Activated T-cell treated with anti-CD3 and anti-CD28 coated beads, Interleukin-2, amount 50 U/mL, for 4 hours (primary cell): Measurements from ENCODE around the gene TOMM6. TPM values are rescaled to one million over a fixed set of nuclear protein-coding genes. Genes with fewer than 3 reads are reported as not detected.
A peak's percentile ranks its signal among the peaks of the same experiment; 100 is the strongest.

Experiments used
- ATAC-seq, 2 donors: fragments of 200-7000 bp; cut with Tn5 transposase; one replicate each; pipeline ENCODE4 v1.10.0; 2021
- DNase-seq: peaks from one replicate; pipeline ENCODE4 v3.0.0-alpha.2; 2020
- H3K27me3 Mint-ChIP-seq: one replicate; pipeline ENCODE4 v1.8.0; 2021; ENCODE audit warnings: low read depth, mixed read lengths
- H3K36me3 Mint-ChIP-seq: one replicate; pipeline ENCODE4 v1.8.0; 2022; ENCODE audit warnings: mixed read lengths; ENCODE audit not compliant: insufficient read depth
- H3K4me1 Mint-ChIP-seq: one replicate; pipeline ENCODE4 v1.8.0; 2021; ENCODE audit warnings: low read depth, mixed read lengths
- H3K4me3 Mint-ChIP-seq: one replicate; pipeline ENCODE4 v1.8.0; 2021; ENCODE audit warnings: mild to moderate bottlenecking, moderate library complexity, mixed read lengths
- H3K9me3 Mint-ChIP-seq: one replicate; pipeline ENCODE4 v1.8.0; 2021; ENCODE audit warnings: mixed read lengths
- total RNA-seq, 3 donors: library from RNA; stranded (reverse); gene quantifications; one replicate each; pipeline ENCODE4 v1.2.1, GENCODE V29; 2021

TOMM6 gene
- total RNA-seq: 100 to 1,000 TPM; 415 to 478 (median 454) TPM

DNA sequence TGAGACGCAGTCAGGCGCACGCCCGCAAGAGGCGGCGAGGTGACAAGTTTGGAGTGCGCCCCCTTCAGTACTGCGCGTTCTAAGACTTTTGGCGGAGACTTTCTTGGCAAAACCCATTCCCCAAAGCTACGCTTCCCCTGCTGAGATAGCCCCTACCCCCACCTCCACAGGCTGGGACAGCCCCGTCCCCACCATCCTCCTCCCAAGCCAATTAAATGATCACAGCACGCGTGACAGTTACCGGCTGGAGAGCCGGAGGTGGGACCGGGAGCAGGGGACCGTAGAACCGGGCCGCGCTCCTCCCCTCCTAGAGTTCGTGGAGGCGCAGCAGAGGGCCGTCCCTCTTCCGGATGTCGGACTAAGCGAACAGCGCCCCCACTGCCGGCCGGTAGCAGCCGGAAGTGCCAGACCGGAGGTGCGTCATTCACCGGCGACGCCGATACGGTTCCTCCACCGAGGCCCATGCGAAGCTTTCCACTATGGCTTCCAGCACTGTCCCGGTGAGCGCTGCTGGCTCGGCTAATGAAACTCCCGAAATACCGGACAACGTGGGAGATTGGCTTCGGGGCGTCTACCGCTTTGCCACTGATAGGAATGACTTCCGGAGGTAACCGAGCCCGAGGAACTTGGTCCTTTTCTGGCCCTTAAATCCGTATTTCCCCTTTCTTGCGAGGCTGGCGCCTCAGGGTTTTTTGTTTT lies at the start of gene TOMM6:
TOMM6 (plus strand) TSS at position 476 of the 699 bp plus-strand sequence; CDS start at position 480, 4 bp downstream.
- Mint-ChIP-seq H3K36me3 (peaks cover 16% of the 10 kb centered on the region), H3K4me3 (peak within 1 kb of the TSS; percentile 97), H3K27me3 (no peaks in the 10 kb centered on the region), H3K9me3 (no peaks in the 10 kb centered on the region), H3K4me1 (peaks cover 12% of the 10 kb centered on the region)
- ATAC-seq: peak; percentile 85 to 87
- peak; percentile 94 for DNase-seq

- peaks cover 3% of the 10 kb centered on the region for H3K27me3 Mint-ChIP-seq
- ATAC-seq: no peak
- H3K36me3 Mint-ChIP-seq: no peaks in the 10 kb centered on the region
- no peak for DNase-seq
- H3K9me3 Mint-ChIP-seq: no peaks in the 10 kb centered on the region
- no peaks in the 10 kb centered on the region for H3K4me1 Mint-ChIP-seq
- H3K4me3 Mint-ChIP-seq: peak overlapping the region; percentile 11
Measured at GRCh38 chr6:41739041-41739440, 48.5 kb upstream of the TOMM6 start.

DNA sequence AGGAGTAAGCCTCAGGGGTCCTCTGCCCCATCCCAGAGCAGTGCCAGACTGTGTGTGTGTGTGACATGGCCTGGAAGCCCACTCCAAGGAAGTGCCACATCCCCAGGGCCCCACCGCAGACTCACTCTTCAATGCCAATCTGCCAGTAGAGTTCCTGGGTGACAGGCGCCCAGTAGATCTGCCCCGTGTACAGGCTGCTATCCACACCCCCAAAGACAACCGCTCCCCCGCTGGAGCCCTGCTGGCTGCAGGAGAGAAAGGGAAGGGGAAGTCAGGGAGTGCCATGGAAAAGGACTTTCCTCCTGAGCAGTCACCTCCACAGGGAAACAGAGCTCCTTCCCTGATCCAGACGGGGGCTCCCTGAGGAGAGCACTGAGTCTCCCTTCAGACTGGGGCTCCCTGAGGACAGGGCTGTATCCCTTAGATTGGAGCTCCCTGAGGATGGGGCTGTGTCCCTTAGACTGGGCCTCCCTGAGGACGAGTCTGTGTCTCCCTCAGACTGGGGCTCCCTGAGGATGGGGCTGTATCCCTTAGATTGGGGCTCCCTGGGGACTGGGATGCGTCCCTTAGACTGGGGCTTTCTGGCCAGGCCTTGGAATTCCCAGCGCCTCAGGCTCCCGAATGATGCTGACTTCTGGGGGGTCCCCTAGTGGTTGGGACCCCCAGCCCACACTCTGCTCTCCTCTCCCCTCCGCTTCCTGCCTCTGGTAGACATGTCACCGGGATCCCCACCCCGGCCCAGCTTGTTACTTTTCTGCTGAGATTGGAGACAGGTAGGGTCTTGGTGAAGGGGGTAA lies 46.9 kb upstream of the TOMM6 start:
- DNase-seq (no peak), ATAC-seq (no peak)
- peaks cover 3% of the 10 kb centered on the region for H3K27me3 Mint-ChIP-seq
- no peaks in the 10 kb centered on the region for H3K4me1 Mint-ChIP-seq
- no peaks in the 10 kb centered on the region for H3K36me3 Mint-ChIP-seq
- no peak overlapping the region for H3K4me3 Mint-ChIP-seq
- no peaks in the 10 kb centered on the region for H3K9me3 Mint-ChIP-seq

- no peak overlapping the region for H3K4me3 Mint-ChIP-seq
- ATAC-seq: no peak
- H3K4me1 Mint-ChIP-seq: no peaks in the 10 kb centered on the region
- H3K27me3 Mint-ChIP-seq: peaks cover 3% of the 10 kb centered on the region
- H3K9me3 Mint-ChIP-seq: no peaks in the 10 kb centered on the region
- no peak for DNase-seq
- H3K36me3 Mint-ChIP-seq: no peaks in the 10 kb centered on the region
Measured at GRCh38 chr6:41741625-41742490, 45.6 kb upstream of the TOMM6 start.

- Mint-ChIP-seq H3K4me1 (no peaks in the 10 kb centered on the region), H3K4me3 (no peak overlapping the region), H3K9me3 (no peaks in the 10 kb centered on the region), H3K27me3 (peaks cover 3% of the 10 kb centered on the region), H3K36me3 (no peaks in the 10 kb centered on the region)
- no peak for ATAC-seq
- no peak for DNase-seq
Measured at GRCh38 chr6:41743406-41744235, 43.9 kb upstream of the TOMM6 start.

GRCh38 chr6:41744236-41744787 lies 43.2 kb upstream of the TOMM6 start:
- ATAC-seq: no peak
- H3K4me1 Mint-ChIP-seq: no peaks in the 10 kb centered on the region
- H3K4me3 Mint-ChIP-seq: no peak overlapping the region
- no peaks in the 10 kb centered on the region for H3K27me3 Mint-ChIP-seq
- DNase-seq: no peak
- H3K9me3 Mint-ChIP-seq: no peaks in the 10 kb centered on the region
- H3K36me3 Mint-ChIP-seq: no peaks in the 10 kb centered on the region

DNA sequence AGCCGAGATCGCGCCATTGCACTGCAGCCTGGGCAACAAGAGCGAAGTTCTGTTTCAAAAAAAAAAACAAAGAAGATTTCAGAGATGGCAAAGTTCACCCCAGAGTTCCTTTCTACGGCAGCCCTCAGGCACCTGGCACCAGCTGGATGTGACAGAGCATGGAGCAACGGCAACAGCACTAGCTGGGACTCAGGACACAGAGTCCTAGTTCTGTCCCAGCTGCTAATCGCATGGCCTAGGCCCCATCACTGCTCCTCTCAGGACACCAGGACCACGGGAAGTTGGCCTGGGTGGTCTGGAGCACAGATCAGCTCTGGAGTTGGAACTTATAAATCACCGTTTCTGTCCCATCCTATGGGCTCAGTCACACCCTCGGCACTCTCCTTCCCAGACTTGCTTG lies 41.4 kb upstream of the TOMM6 start:
- Mint-ChIP-seq H3K36me3 (no peaks in the 10 kb centered on the region), H3K27me3 (no peaks in the 10 kb centered on the region), H3K4me3 (no peak overlapping the region), H3K9me3 (no peaks in the 10 kb centered on the region), H3K4me1 (no peaks in the 10 kb centered on the region)
- ATAC-seq: no peak
- no peak for DNase-seq

GRCh38 chr6:41747256-41748101 lies 40.0 kb upstream of the TOMM6 start, which contains the start of gene PGC:
Gene PGC (minus strand): TSS chr6:41747397. CDS start chr6:41747334, 63 bp downstream.
- Mint-ChIP-seq H3K4me1 (no peaks in the 10 kb centered on the region), H3K9me3 (no peaks in the 10 kb centered on the region), H3K4me3 (no peak within 1 kb of the TSS), H3K36me3 (no peaks in the 10 kb centered on the region), H3K27me3 (no peaks in the 10 kb centered on the region)
- ATAC-seq (no peak), DNase-seq (no peak)

GRCh38 chr6:41748102-41748477 lies 39.4 kb upstream of the TOMM6 start:
- Mint-ChIP-seq H3K36me3 (no peaks in the 10 kb centered on the region), H3K9me3 (no peaks in the 10 kb centered on the region), H3K4me1 (no peaks in the 10 kb centered on the region), H3K27me3 (no peaks in the 10 kb centered on the region), H3K4me3 (no peak overlapping the region)
- ATAC-seq: no peak
- DNase-seq: no peak

DNA sequence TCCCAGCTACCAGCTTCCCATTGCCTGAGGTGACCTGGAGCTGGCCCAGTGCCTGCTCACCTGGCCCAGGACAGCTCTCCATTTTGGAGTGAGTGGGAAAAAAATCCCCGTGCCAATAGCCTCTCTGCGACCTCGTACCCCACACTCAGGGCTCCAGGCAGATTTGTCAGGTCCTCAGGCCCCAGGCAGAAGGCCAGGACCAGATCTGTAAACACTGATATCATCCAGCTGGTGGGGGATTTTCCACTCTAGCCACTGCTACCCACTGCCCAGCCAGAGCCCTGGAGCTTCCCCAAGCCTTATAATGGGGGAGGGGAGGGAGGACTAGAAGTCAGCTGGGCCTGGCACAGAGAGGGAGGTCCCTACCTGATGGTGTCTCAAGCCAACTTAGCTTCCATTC lies 39.0 kb upstream of the TOMM6 start:
- Mint-ChIP-seq H3K27me3 (no peaks in the 10 kb centered on the region), H3K4me1 (no peaks in the 10 kb centered on the region), H3K36me3 (no peaks in the 10 kb centered on the region), H3K9me3 (no peaks in the 10 kb centered on the region), H3K4me3 (no peak overlapping the region)
- no peak for DNase-seq
- no peak for ATAC-seq

- Mint-ChIP-seq H3K36me3 (no peaks in the 10 kb centered on the region), H3K4me3 (no peak overlapping the region), H3K4me1 (no peaks in the 10 kb centered on the region), H3K9me3 (no peaks in the 10 kb centered on the region), H3K27me3 (no peaks in the 10 kb centered on the region)
- no peak for ATAC-seq
- DNase-seq: no peak
Measured at GRCh38 chr6:41750374-41750773, 37.1 kb upstream of the TOMM6 start.

- Mint-ChIP-seq H3K4me3 (no peak overlapping the region), H3K27me3 (no peaks in the 10 kb centered on the region), H3K36me3 (no peaks in the 10 kb centered on the region), H3K9me3 (no peaks in the 10 kb centered on the region), H3K4me1 (no peaks in the 10 kb centered on the region)
- ATAC-seq (no peak), DNase-seq (no peak)
Measured at GRCh38 chr6:41755895-41756294, 31.6 kb upstream of the TOMM6 start.

DNA sequence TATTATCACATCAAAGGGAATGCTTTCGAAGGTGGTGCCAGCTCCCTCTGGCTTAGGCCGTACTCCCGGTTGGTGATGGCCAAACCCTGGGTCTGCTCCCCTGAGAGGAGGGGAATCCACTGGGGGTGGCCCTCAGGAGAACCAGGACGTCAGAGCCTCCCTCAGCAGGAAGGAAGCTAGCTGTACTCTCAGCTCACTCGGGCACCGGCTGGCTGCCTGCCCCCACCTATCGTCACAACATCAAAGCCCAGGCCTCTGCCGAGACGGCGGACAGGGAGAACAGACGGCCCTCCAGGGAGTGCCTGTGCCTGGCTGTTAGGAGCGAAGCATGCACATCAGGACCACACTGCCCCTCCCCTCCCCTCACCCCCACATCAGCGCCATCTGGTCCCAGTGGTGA lies 31.1 kb upstream of the TOMM6 start:
- no peaks in the 10 kb centered on the region for H3K4me1 Mint-ChIP-seq
- H3K9me3 Mint-ChIP-seq: no peaks in the 10 kb centered on the region
- no peak for ATAC-seq

More for the DNA sequence above, 31.1 kb upstream of the TOMM6 start:
- no peaks in the 10 kb centered on the region for H3K36me3 Mint-ChIP-seq
- DNase-seq: no peak
- H3K27me3 Mint-ChIP-seq: no peaks in the 10 kb centered on the region
- H3K4me3 Mint-ChIP-seq: no peak overlapping the region
